HG03575 (cell line): Measurements from ENCODE around the gene DYSF.

Experiments
- ATAC-seq: cut with Tn5 transposase; IDR thresholded peaks from one replicate; pipeline ENCODE4 v1.9.1; 2021; ENCODE audit not compliant: unreplicated experiment, insufficient number of reproducible peaks, low FRiP score; ENCODE audit errors: extremely low read depth

Gene DYSF

DNA sequence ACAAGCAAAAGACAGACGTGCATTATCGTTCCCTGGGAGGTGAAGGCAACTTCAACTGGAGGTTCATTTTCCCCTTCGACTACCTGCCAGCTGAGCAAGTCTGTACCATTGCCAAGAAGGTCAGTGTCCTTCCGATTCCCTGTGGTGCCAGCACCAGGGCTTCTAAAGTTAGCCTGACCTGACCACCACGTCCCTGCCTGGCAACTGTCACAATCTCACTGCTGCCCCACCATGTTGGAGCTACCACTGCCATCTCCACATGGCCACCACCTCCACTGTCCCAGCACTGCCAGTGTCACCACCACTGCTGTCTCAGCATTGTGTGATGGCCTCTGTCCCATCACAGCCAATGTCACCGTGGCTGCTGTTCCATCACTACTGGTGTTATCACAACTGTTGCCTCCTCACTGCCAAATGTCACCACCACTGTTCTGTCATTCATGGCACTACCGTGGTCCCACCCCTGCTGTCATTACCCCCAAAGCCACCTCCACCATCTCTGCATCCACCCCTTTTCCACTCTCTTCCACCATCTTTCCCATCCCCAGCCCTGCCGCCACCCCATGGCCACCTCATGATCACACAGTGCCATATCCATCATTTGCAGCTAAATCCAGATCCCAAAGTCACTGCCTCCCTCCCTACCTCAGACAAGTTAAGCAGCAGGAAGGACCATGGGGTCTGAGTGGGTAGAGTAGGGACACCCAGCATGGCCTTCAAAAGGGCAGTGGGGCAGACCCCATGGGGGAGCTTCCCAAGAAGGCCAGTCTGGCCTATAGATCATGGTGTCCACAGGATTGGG lies 216.5 kb downstream of the DYSF start:
- ATAC-seq = no peak

DNA sequence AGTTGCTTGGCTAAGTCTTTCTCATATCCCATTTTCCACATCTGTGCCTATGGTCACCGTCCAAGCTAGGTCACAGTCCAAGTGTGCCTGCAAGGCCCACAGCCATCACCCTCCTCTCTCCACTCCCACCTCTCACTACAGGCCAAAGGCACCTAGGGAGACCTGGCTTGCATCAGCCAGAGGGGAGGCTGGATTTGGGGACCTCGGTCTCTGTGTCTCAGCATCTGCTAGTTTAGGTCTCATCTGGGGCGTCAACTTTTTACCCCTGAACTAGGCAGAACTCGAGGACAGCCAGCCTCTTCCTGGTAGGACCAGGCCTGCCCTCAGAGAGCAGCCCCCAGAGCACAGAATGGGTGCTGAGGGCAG lies 217.1 kb downstream of the DYSF start:
- no peak for ATAC-seq

DNA sequence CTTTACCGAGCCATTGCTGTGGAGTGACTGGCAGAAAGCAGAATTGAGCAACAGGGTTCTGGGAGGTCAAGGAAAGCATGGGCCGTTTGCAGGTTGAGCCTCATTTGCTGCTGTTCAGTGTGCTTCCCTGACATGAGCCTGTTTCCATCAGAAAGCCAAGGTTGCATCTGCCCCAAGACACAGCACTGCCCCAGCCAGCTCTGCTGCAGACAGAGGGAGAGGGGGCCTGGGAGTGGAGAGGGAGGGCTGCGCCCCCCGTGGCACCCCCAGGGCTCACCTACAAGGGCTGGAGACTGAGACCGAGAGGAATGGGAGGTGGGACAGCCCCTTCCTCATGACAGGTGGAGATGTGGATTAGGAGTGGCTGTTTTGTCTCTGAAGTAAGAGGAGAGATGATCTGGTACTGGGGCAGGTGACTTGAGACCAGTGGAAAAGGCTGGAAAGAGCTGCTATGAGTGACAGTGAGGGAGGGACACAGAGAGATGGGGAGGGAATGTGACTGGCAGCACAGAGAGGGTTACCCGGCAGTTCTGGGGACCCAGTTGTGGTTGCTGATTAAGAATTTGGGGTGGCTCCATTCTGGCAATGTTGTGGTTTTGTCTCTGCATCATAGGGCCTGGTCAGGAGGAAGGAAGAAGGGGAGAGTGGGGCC lies 218.0 kb downstream of the DYSF start:
- ATAC-seq = no peak

DNA sequence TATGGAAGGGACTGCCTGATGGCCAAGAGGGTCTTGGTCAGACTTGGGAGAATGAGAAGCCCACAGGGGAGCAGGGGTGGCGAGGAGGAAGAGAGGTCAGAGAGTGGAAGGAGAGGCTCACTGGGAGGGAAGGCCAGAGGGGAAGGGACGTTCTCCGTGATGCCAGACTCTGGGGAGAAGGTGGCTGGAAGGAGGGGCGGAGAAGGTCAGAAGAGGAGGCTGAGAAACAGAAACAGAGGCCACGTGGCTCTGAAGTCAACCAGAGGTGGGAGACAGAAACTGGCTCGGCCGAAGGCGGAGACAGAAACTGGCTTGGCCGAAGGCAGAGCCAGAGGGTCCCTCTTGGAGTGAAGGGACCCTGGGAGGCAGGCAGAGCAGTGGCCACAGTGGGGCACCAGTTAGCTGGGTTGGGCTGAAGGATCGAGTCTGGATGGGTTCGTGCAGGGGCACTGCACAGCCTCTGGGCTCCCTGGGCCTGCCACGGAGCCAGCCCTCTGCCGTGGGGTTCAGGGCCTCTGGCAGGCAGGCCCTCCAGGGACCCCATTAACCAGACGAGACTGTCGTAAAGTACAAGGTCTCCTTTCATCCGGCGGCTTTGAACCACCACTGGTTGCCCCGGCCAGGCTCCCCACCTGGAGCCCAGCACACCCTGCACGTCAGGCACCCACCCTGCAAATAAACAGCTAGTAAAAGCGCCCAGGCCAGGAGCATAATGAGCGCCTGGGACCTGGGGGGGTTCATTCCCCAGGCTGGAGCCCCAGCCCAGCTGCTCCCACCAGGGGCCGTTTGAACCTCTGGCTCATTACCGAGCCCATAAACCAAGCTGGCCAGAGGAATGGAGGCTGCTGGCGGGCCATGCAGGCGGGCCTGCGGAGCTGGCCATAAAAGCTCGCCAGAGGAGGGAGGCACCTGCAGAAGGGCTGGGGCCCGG lies 218.8 kb downstream of the DYSF start:
- ATAC-seq = no peak

DNA sequence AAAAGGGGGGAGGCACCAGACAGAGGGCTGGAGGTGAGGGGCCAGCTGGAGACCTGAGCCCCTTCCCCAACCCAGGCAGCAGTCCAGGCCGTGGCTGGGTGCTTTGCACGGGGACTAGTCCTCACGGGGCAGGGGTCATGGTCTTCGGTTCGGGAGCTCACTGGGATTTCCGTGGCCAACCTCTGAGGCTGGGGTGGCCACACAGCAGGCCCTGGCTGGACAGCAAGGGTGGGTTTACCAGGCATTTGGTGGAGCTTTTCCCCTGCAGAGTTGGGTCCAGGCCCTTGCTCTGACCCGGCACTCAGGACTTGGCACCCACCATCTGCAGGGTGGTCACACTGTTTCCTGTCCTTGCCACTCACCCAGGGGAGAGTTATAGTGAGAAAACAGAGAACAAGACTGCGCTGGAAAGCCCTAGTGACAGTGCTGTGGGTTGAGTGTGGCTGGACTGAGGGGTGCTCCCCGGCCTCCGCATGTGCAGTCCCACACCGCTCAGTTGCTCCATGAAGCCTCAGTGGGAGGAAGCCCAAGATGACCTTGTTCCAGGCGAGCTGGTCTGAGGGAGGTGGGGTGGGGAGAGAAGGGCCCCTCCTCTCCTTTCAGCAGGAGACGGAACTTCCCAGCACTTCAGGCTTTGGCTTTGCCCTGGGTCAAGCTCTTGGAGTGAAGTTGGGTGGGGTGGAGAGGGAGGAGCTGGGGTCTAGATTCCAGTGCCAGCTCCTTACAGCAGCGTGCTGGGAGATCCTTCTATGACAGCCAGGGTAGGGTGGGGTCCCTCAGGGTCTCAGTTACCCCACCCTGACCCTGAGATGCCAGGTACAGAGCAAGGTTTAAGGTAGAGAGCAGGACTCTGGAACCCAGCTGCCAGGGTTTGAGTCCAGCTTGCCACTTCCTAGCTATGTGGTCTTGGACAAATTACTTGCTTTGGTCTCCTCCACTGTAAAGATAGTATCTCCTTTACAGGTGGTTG lies 219.8 kb downstream of the DYSF start:
- no peak for ATAC-seq

DNA sequence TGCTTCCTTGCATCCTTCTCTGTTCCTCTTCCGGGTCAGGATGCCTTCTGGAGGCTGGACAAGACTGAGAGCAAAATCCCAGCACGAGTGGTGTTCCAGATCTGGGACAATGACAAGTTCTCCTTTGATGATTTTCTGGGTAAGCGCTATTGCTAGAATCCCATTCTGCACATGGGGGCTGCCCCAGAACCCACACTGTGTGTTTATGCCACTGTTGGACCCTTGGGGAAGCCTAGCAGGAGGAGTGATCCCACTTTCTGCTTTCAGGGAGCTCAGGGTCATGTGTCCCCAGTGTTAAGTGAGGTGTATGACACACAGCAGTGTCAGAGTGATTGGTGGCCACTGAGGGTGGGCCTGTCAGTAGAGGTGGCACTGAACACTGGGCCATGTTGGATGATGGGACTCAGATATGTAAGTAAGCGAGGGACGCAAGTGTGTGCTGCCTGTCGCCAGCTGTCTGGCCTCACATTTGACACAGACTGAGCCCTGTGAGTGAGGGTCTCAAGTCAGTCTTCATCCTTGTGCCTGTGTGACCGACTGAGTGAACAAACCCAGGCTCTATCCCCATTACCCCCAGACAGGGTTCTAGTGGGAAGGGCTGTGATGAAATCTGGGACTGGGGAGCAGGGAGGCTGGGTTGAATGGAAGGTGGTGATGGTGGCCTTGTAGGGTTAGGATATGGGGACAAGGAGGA lies 220.9 kb downstream of the DYSF start:
- no peak for ATAC-seq

DNA sequence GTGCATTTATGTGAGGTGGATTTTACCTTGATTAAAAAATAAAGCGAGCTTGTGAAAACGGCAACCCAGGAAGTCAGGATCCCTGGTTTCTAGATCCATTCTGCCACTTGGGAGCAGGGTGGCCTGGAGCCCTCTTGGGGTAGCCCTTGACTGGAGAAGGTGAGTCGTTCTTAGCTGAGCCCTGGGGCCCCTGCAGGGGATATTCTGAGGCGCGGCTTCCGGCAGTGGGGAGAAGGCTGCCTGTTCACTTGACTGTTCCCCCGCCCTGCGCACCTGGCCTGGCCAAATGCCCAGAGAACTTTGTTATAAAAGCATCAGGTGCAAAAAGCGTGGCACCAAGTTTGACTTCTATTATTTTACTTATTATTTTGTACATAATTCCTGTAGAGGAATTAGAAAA lies 221.9 kb downstream of the DYSF start:
- ATAC-seq = no peak

DNA sequence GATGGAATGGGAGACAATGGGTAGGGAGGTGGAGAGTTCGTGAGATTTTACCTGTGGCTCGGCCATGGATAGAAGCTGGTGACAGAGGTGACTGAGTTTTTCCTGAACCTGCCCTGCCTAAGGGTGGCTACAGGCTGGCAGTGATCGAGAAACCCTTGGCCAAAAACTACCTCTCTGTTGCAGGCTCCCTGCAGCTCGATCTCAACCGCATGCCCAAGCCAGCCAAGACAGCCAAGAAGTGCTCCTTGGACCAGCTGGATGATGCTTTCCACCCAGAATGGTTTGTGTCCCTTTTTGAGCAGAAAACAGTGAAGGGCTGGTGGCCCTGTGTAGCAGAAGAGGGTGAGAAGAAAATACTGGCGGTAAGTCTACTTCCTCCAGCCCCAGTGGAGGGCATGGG lies 225.5 kb downstream of the DYSF start:
- ATAC-seq = no peak

DNA sequence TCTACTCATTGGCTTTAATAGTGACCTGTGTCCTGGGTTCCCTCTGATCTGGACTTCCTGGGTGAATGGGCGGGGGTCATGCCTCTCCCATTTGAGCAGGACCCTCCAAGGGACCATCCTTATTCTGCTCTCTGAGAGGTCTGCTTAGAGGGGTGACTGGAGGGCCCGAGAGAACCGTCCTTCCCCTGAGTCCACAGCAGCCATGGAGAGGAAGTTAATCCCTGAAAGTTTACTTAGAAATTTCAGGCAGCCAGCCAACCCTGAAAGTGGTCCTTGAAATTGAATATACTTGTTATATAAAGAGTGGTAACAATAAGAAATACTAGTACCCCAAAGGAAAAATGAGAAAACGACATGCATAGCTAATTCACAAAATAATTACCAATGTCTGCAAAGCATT lies 226.1 kb downstream of the DYSF start:
- ATAC-seq = no peak

DNA sequence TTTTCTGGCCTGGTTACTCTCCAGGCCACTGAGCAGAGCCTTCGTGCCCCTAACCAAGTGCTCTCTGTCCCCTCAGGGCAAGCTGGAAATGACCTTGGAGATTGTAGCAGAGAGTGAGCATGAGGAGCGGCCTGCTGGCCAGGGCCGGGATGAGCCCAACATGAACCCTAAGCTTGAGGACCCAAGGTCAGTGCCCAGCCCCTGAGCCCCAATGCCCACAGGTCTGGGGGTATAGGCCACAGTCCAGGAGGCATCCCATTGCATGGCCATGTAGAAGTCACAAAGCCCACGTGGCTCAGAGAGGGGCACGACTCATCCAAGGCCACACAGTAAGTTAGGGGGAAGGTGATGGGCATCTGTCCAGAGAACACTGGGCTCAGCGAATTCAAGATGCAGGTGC lies 227.6 kb downstream of the DYSF start:
- no peak for ATAC-seq

DNA sequence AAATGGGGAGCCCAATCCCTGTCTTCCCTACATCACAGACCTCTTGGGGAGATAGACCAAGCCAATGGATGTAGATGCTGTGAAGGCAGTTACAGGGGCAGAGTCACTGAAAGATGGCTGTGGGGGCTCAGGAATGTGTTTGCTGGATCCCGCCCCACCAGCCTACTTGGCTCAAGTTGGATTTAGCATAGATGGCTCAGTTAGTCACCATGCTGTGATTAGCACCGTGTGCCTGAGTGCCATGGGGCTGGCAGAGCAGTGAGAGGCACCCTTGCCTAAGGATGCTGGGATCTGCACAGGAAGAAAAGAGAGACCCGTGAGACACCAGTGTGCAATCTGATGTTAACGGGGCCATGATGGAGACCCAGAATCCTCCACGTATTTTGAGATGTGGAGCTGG lies 228.3 kb downstream of the DYSF start:
- ATAC-seq = no peak

DNA sequence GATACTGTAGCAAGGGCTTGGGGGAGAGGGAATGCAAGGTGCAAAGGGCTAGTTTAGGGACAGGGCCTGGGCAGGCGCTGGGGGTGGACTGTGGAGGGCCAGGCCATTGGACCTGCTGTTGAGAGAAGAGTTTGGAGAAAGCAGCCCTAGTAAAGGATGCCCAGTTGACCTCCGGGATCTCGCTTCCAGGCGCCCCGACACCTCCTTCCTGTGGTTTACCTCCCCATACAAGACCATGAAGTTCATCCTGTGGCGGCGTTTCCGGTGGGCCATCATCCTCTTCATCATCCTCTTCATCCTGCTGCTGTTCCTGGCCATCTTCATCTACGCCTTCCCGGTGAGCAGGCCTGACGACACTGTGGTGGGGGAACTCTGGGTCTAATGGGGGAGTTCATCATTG lies 229.0 kb downstream of the DYSF start:
- no peak for ATAC-seq

DNA sequence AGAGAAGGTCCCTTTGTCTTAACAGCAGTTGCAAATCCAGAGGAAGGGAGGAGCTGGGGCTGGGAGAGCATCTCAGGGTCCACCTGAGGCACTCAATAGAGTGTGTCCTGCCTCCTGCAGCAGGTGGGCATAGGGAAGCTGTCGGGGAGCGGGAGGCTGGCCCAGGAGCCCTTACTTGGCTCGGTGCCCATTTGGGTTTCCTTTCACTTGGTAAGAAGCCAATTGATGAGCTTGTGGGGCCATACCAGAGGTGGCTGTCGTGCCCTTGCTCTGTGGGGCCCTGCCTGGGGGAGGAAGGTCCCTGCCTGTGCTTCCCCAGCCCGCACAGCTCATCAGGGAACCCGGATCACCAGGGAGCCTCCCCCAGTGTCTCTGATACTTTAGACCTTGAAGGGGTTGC lies 229.7 kb downstream of the DYSF start:
- no peak for ATAC-seq

DNA sequence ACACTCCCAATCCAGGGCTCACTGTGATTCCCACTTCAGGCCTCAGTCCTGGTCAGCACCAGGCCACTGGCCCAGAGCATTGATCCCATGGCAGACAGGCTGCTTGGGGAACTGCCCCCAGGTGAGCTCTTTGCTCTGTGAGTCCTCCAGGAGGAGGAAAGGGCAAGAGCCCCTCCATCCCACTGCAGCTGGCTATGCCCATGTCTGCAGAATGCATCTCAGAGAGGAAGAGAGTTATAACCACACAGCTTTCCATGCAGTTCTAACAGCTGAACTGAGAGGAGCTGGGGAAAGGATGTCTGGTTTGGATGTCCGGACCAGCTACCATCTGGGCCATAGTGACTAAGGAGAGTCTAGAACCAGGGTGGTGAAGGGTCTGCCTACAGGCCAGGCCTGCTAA lies 230.3 kb downstream of the DYSF start:
- ATAC-seq = no peak

DNA sequence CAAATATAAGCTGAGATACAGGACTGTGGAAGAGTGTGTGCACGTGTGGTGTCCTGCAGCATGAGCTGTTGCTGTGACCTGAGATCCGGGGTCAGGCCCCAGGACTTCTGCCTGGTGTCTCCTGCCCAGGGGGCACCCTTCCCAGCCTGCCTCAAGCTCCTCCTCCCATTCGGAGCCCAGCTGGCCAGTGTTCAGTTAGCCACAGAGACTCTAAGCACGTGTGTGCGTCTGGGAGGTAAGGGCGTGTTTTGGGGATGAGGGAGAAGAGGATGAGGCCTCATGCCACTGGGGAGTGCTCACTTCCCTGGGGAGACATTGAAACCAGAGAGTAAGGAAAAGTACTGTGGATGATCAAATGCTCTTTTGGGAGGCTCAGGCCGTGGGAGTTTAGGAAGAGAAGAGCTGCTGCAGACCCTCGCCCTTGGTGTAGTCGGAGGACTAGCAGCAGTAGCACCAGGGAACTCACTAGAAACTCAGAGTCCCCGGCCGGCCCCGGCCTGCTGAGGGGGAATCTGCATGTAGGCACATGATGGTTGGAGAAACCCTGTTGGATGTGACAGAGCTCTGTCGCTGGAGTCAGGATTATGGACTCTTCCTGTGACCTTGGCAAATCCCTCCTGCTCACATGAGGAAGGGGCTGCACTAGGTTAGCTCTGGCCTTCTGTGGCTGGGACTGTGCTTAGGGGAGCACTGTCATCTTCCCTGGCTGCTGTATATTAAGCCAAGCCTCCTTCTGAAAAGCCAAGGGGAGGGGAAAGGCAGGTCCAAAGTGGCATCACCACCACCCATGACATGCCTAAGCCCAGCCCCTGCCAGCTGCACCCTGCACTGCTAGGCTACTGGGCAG lies 231.1 kb downstream of the DYSF start:
- ATAC-seq = no peak

DNA sequence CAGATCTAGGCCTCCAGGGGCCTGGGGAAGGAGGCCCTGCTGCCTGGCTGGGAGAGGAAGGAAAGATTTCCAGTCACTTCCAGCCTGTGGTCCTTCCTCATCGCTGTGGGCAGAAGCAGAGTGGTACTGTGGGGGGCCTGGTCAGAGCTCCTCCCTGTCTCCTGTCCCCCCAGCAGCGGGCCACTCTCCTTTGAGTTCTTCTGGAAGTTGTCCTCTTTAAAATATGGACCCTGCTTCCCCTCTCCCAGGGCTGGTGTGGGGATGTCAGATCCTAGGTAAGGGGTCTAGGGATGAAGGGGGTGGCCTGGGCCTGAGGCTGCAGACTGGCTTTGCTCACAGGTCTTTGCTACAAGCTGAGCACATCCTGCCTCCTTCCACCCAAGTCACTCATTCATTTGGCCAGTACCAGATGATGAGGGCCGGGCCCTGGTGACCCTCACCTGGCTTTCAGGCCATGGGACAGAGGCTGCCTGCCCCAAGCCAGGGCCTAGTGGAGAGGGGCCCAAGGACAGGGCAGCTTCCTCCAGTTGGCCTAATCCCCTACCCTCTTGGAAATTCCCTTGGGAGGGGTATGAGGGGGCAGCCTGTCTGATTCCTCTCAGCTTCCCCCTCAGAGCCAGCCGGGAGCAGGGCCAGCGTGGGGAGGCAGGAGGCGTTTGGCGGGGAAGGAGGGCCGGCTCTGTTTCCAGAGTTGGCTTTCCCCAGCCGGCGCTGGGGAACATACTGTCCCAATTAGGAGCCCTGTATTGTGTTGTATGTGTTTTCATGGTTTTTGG lies 231.9 kb downstream of the DYSF start:
- ATAC-seq = no peak
